ENCODE data around the gene SLC6A8.
A peak's percentile ranks its signal among the peaks of the same experiment; 100 is the strongest.

Gene SLC6A8

DNA sequence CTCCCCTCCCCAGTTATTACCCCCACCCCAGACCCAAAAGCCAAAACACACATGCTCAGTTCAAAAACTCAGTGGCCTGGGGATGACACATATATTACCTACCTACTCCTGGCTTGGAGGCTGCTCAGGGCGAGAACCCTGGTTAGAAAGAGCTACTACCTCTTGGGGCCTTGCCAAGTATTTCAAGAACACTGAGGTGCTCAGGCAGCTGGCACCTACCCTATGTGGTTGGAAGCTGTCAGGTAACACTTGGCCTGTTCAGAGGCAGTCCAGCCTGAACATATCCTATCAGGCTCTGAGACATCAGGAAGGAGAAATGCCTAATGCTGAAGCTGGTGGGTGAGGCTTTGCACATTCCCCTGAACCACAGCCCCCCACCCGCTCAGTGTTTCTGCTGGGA lies 31.5 kb downstream of the SLC6A8 start:
- no peak overlapping the region for H3K4me3 ChIP-seq (ENCODE audit: low read length)
- DNase-seq (ENCODE audit: low read depth) = no peak
- TF ChIP-seq, protein P1, sequence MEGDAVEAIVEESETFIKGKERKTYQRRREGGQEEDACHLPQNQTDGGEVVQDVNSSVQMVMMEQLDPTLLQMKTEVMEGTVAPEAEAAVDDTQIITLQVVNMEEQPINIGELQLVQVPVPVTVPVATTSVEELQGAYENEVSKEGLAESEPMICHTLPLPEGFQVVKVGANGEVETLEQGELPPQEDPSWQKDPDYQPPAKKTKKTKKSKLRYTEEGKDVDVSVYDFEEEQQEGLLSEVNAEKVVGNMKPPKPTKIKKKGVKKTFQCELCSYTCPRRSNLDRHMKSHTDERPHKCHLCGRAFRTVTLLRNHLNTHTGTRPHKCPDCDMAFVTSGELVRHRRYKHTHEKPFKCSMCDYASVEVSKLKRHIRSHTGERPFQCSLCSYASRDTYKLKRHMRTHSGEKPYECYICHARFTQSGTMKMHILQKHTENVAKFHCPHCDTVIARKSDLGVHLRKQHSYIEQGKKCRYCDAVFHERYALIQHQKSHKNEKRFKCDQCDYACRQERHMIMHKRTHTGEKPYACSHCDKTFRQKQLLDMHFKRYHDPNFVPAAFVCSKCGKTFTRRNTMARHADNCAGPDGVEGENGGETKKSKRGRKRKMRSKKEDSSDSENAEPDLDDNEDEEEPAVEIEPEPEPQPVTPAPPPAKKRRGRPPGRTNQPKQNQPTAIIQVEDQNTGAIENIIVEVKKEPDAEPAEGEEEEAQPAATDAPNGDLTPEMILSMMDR (conservative IDR thresholded peaks at IDR 0.05; ENCODE audit: low read length) = no peak

GRCh38 chrX:153719701-153720100 lies 32.0 kb downstream of the SLC6A8 start:
- DNase-seq (ENCODE audit: low read depth) = no peak
- H3K4me3 ChIP-seq (ENCODE audit: low read length) = no peak overlapping the region
- TF ChIP-seq, protein P1 (conservative IDR thresholded peaks at IDR 0.05; ENCODE audit: low read length) = no peak

DNA sequence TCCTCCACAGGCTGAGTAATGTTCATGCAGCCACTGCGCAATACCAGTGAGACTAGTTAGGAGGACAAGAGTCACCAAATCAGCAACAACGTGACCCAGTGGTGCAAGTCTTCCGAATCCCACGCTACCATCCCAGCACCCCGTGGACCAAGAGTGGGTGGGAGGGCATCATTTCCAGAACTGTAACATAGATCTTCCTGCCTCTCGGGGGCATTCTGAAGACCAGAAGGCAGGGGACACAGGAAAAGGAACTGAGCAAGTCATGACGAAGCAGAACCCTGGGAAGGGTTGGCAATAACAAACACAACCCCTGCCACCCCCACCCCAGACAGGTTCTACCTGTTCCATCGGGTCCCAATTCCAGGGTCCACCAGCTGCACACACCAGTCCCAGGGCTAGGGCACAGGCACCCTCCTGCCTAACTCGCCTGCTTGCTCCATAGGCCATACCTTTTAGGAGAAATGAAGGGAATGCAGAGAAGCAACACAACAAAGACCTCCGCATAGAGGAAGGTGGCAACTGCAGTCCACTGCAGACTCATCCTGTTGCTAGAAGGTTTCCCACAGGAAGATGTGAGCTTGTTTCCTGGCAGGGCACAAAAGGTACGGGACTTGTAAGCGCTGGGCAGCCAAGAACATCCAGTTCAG lies 35.1 kb downstream of the SLC6A8 start:
- TF ChIP-seq, protein P1 (conservative IDR thresholded peaks at IDR 0.05; ENCODE audit: low read length) = no peak
- H3K4me3 ChIP-seq (ENCODE audit: low read length) = peak overlapping the region; percentile 69
- DNase-seq (ENCODE audit: low read depth) = no peak

DNA sequence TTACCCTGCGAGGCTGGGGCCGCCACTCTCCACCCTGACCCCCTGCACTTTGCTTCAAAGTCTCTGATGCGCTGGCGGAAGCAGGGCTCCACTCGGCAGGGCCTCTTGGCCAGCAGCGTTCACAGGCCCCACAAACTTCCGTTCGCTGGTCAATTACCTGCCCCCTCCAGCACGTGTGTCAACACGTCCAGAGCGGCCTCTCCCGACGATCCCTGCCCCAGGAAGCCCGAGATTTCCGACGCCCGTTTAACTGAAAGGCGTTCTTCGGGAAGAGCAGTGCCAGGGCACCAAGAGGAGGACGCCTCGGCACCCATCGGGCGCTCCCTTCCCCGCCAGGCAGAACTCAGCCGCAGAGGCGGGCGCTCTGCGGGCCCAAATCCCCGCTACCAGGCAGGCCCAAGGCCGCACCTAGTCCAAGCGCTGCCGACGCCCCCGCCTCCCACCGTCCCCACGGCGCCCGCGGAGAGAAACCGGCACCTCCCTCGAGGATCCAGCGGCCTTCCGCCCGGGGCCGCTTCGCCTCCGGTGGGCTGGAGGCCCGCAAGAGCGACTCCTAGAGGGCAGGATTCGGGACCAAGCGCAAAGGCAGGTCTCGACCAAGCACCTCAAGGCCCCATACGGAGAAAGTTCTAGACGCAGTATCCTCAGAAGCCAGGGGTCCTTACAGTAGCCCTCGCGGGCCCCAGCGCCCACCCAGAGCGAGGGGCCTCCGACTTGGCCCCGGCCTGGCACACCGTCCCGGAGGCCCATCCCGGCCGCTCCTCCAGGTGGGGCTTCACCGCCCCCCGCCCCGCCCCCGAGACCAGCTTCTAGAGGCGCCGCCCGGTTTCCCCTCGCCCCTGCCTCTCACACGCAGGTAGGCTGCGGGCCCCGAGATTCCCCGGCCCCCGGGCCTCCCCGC lies 35.9 kb downstream of the SLC6A8 start:
- peak overlapping the region; percentile 69 for H3K4me3 ChIP-seq (ENCODE audit: low read length)
- TF ChIP-seq, protein P1 (conservative IDR thresholded peaks at IDR 0.05; ENCODE audit: low read length) = peak; percentile 41
- peak; percentile 42 for DNase-seq (ENCODE audit: low read depth)

DNA sequence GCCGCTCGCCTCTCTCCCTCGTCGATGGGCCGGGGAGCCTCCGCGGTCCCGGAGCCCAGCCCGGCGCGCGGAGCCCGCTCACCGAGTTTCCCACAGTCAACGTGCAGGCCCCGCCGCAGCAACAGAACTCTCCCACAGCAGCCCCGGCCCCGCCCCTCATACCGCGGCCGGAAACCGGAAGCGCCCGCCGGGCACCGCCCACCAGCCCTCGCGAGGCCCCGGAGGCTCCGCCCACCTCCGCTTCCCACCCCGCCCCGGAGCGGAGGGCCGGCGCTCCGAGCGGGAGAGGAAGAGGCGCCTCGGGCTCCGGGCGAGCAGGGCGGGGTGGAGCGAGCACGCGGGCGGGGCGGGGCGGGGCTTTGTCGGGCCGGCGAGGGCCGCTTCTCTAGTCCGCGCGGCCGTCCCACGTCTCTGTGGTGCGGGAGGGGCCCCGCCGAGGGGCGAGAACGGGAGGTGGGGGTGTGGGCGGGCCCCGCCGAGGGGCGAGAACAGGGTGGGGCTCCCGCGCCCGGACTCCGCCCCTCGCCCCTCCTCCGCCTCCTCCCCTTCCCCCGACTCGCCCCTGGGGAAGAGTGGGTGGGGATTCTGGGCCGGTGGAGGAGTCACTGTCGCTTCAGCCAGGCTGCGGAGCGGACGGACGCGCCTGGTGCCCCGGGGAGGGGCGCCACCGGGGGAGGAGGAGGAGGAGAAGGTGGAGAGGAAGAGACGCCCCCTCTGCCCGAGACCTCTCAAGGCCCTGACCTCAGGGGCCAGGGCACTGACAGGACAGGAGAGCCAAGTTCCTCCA lies 36.7 kb downstream of the SLC6A8 start, which contains the start of the genes ABCD1 and BCAP31:
Gene ABCD1 (plus strand): TSS at position 605 of the 787 bp plus-strand sequence. CDS start 411 bp downstream, outside the sequence.
Gene BCAP31 (minus strand): TSS at position 136 of the 787 bp plus-strand sequence. CDS start 1,143 bp downstream, outside the sequence.
- H3K4me3 ChIP-seq (ENCODE audit: low read length) = peak within 1 kb of the TSS; percentile 69
- TF ChIP-seq, protein P1 (conservative IDR thresholded peaks at IDR 0.05; ENCODE audit: low read length) = no peak
- peak; percentile 84 for DNase-seq (ENCODE audit: low read depth)

- H3K4me3 ChIP-seq (ENCODE audit: low read length) = peak overlapping the region; percentile 57
- DNase-seq (ENCODE audit: low read depth) = no peak
- TF ChIP-seq, protein P1 (conservative IDR thresholded peaks at IDR 0.05; ENCODE audit: low read length) = no peak
Observed at GRCh38 chrX:153725039-153725831, 37.5 kb downstream of the SLC6A8 start.

All from AG10803 (cell line).